ENCODE data around the gene PKP4.
"Not testable (repeated sequence)": the region's sequence is repeated elsewhere in the genome, so short reads cannot be mapped to it uniquely, and the experiment has no call there.

Gene PKP4, protein sequence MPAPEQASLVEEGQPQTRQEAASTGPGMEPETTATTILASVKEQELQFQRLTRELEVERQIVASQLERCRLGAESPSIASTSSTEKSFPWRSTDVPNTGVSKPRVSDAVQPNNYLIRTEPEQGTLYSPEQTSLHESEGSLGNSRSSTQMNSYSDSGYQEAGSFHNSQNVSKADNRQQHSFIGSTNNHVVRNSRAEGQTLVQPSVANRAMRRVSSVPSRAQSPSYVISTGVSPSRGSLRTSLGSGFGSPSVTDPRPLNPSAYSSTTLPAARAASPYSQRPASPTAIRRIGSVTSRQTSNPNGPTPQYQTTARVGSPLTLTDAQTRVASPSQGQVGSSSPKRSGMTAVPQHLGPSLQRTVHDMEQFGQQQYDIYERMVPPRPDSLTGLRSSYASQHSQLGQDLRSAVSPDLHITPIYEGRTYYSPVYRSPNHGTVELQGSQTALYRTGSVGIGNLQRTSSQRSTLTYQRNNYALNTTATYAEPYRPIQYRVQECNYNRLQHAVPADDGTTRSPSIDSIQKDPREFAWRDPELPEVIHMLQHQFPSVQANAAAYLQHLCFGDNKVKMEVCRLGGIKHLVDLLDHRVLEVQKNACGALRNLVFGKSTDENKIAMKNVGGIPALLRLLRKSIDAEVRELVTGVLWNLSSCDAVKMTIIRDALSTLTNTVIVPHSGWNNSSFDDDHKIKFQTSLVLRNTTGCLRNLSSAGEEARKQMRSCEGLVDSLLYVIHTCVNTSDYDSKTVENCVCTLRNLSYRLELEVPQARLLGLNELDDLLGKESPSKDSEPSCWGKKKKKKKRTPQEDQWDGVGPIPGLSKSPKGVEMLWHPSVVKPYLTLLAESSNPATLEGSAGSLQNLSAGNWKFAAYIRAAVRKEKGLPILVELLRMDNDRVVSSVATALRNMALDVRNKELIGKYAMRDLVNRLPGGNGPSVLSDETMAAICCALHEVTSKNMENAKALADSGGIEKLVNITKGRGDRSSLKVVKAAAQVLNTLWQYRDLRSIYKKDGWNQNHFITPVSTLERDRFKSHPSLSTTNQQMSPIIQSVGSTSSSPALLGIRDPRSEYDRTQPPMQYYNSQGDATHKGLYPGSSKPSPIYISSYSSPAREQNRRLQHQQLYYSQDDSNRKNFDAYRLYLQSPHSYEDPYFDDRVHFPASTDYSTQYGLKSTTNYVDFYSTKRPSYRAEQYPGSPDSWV

DNA sequence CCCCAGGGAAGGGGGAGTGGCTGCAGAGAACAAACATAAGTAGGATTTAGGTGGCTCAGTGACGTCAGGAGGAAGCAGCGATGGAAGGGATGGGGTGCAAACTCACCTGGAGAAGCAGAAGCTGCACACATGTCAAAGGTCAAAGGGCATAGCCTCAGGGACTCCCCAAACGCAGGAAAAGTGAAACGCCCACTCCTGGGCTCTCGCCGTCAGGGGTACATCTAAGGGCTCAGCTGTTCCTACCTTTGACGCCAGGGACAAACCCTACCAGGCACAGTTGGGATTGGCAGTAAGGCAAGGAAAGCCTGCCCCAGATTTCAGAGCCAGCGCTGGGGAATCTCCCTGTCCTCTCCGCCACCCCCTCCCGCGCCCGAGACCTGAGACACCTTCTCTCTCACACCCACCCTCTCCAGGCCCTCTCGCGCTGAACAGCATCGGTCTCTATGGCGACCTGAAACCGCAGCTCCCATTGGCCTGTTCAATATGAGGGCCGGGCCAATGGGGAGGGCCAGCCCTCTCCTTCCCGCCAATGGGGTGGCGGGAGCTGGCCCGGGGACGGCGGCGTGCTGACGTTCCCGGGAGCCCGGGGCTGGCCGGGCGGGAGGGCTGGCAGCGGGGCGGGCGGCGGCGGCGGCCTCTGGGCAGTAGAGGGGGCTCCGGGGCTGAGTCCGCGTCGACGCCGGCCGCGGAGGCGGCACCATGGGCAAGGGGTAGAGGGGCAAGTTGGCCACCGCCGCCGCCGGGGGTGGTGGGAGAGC, at the start of gene PKP4, which contains the start of gene CCDC148:
TSS of gene PKP4 (plus strand) at position 644 of the 758 bp plus-strand sequence. CDS start 76,233 bp downstream, outside the sequence.
TSS of gene CCDC148 (minus strand) at position 445 of the 758 bp plus-strand sequence. CDS start at position 131, 314 bp downstream.
- DNase-seq = peak; percentile 87 to 89

DNA sequence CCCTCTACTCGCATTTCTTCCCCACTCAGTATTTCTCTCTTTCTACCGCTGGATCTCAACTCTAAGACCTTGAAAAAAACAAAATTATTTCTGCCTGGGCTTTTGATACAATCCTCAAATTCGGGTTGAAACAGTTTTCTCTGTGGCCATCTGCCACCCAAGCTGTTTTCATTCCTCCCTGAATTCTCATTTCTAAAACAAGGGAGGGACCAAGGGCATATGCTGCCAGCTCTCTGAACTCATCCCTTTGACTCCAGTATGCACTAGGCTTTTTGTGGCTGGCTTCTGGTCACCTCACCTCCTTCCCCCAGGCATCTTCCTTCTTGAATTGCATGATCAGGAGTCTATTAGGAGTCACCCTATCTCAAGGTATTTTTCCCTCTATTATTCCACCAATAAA, 49.7 kb upstream of the PKP4 start:
- no peak for DNase-seq

DNA sequence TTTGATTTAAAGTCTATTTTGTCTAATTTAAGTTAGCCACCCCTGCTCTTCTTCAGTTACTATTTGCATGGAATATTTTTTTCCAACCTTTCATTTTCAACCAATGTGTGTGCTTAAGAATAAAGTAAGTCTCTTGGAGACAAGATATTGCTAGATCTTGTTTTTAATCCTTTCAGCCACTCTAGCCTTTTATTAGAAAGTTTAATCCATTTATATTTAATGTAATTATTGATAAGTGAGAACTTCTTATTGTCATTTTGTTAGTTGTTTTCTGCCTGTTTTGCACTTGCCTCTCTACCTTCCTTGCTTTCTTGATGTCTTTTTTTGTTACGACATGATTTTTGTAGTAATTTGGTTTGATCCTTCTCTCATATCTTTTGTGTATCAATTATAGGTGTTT, 46.6 kb upstream of the PKP4 start:
- DNase-seq = no peak

DNA sequence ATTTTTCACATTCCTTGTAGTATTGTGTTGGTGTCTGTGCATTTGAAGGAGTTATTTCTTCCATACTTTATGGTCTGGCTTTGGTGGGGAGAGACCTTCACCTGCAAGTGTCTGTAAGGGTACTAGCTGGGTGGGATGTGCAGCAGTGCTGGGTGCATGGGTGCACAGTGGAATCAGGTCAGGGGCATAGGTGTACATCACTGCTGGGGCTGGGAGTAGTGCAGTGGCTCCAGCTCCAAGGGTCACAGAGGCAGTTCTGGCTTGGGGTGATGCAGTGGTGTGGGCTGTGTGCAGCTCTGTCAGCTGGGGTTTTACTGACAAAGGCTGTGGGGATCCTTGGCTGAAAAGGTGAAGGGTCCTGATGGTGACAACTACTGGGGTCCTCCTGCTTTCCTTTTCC, 45.0 kb upstream of the PKP4 start:
- DNase-seq = no peak

DNA sequence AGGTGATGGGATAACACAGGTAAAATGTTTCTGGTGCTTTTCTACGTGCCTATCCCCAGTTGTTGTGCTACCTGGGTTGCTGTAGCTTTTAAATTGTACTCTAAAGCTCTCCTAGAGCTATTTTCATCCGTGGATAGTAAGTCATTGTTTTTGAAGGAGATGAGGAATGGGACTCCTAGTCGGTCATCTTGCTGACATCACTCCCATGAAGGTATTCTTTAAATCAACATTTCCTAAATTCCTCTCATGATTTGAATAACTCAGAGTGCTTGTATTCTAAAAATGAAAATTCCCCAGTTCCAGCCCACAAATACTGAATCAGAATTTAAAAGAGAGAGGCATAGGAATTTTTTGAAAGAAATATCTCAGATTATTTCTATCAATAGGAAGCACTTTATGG, 44.5 kb upstream of the PKP4 start:
- no peak for DNase-seq

DNA sequence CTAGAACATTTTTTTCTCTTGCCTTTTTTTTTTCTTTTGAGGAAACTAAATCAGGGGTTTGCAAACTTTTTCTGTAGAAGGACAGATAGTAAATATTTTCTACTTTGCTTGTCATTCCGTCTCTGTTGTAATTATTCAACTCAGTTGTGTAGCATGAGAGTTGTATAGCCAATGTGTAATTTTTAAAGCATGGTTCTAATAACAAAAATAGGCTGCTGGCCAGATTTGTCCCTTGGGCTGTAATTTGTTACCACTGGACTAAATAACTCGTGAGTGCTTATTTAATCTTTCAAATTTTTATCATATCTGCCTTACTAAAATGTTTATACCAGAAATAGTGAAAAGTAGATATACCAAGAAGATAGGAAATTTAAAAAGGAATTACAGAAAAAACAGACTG, 43.2 kb upstream of the PKP4 start:
- DNase-seq = no peak

DNA sequence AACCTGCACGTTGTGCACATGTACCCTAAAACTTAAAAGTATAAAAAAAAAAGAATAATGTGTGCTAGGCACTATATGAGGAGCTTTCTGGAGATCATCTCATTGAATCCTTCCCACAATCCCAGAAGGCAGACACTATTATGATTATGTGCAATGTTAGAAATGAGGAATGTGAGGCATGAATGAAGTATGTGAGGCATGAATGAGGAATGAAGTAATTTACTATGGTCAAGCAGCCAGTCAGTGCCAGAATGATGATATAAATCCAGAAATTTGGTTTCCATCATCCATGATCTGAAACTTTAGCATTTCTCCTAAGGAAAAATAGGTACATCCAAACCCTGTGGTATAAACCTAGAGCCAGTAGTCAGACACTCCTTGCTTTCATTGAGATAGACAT, 42.2 kb upstream of the PKP4 start:
- DNase-seq = no peak

DNA sequence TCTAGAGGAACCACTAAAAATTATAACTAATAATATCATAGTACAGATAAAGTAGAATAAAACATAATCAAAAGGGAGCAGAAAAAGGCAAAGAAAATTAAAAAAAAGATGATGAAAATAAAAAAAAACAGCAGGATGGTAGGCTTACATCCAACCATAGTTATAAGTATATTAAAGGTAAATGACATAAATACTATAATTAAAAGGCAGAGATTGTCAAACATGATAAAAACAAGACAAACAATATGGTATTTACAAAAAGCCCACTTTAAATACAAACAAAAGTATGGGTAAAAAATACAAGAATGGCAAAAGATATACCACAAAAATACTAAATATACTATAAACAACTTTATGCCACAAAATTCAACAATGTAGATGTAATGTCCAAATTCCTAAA, 24.6 kb upstream of the PKP4 start:
- DNase-seq = no peak

DNA sequence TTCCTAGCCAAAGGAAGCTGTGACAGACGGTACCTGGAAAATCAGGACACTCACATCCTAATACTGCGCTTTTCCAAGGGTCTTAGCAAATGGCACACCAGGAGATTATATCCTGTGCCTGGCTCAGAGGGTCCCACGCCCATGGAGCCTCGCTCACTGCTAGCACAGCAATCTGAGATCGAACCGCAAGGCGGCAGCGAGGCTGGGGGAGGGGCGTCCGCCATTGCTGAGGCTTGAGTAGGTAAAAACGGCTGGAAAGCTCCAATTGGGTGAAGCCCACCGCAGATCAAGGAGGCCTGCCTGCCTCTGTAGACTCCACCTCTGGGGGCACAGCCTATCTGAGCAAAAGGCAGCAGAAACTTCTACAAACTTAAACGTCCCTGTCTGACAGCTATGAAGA, 23.0 kb upstream of the PKP4 start:
- DNase-seq = not testable (repeated sequence)

DNA sequence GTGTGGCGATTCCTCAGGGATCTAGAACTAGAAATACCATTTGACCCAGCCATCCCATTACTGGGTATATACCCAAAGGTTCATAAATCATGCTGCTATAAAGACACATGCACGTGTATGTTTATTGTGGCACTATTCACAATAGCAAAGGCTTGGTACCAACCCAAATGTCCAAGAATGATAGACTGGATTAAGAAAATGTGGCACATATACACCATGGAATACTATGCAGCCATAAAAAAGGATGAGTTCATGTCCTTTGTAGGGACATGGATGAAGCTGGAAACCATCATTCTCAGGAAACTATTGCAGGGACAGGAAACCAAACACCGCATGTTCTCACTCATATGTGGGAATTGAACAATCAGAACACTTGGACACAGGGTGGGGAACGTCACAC, 17.7 kb upstream of the PKP4 start:
- not testable (repeated sequence) for DNase-seq

DNA sequence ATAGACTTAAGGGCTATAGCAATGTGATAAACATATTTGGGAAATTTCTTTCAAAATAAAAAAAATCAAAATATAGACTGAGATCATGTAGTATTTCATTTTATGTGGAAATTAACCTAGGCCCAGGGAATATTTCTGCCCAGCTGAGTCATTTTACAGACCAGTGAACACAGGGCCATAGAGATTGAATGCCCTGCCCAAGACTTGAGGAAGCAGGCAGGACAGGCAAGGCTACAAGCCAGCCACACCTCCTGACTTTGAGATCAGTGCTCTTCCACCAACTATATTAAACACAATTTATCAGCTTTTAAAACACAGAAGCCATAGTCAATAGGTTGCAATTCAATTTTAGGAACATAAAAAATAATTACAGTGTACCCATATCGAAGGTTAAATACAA, 13.1 kb upstream of the PKP4 start:
- DNase-seq = no peak

DNA sequence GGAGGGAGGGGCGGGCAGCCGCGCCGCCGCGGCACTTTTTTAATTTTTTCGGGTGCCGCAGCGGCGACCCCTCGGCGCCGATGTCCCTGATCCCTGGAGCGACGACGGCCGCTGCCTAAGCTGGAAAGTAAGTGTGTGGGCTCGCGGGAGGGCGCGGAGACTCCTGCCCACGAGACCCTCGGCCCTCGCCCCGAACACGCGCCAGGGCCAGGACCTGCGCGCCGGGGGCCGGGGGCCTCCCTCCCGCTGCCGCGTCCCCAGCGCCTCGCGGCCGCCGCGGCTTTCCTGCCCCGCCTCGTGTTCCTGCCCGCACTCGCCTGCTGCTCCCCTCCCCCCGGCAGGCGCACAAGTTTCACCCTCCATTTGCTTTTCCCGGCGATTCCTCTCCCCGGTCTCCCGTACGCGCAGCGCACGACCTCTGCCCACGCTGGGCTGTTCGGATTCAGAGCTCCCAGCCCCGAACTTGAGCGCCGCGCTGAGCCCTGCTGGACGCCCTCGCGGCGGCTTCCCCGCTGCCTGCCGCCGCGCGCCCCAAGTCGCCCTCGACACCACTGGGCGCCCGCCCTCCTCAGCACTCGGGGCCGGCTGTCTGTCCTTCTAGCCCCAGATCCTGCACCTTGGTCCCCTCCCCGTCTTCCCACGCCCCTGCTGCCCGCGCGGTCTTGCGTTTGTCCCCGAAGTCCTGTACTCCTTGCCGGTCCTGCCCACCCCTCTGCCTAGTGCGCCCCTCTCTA, 507 bp downstream of the PKP4 start:
- DNase-seq = peak; percentile 56 to 61

DNA sequence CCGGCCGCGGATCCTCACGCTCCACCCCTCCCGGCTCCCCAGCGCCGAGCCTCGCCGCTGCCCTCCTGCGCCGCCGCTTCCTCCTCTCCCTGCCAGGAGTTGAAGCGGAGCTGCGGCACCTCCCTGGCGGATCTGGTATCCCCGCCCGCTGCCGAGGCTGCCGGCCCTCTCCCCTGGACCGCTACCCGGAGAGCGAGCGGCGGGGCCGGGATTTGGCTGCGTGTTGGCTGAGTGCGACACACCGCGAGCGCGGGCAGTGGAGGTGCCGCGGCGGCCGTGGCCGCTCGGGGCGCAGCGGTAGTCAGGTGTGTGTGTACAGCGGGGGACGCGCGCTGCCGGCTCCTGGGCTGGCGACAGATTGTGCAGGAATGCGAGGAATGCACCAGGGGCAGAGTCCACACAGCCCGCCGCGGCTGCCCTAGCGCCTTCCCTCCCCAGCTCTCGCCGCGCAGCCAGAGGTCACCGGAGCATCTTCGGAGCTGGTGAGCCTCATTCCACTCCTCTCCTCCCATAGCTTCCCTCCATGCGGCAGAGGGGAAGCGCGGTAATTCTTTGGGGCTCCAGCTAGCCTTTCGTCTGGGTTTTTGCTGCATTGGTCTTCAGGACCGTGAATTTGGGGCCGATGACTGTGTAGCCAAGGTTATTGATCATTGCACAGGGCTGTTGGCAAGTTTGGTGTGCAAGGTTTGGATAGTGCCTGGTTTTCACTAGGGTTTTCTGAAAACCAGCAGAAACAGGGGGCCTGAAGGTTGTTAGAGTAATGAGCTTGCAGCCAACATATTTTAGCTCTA, 1.3 kb downstream of the PKP4 start:
- DNase-seq = peak; percentile 50 to 69

DNA sequence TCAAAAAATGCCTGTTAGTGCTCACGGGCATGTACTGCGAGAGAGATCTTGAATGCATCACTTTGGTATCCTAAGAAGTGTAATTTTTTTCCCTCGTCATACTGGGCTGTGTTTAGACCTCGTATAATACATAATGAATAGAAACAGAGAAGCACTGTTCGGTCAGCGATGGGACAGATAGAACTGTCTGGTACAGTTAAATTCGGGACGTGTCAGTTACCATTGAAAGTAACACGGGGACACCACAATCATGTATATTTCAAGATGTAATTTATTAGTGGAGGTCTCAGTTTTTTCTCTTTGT, 1.8 kb downstream of the PKP4 start:
- DNase-seq = no peak

DNA sequence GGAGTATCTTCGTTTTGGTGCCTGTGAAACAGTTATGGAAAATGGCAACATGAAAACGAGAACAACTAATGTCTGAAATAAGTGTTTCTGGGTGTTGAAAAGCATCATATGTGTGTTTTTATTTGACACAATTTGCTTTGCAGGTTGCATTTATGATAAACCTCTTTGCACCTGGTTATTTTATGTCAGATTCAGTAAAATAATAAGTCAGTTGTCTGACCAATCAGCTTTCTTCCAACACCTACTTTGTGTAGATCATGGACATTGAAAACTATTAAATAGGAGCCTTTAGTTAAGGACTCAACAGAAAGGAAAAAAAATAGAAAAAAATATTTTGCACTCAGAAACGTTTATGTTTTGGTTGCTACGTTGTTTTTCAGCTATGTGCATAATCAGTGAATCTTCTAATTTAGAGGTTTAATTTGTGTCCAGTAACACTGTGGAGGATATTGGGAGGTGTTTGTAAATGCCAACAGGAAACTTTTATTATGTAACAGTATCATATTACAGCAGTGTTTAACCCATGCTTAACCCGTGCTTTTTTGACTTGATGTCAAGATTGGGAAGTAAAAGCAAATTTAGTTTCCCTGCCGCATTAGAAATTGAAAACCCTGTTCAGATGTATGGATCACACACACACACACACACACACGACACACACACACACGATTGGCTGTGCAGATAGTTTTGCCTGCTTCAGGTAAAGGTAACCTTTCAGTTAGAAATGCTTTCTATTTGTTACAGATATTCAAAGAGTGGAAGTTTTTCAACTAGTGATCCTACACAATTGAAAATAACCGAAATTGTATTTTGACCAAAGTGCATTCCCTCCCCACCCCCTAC, 2.6 kb downstream of the PKP4 start:
- no peak for DNase-seq

DNA sequence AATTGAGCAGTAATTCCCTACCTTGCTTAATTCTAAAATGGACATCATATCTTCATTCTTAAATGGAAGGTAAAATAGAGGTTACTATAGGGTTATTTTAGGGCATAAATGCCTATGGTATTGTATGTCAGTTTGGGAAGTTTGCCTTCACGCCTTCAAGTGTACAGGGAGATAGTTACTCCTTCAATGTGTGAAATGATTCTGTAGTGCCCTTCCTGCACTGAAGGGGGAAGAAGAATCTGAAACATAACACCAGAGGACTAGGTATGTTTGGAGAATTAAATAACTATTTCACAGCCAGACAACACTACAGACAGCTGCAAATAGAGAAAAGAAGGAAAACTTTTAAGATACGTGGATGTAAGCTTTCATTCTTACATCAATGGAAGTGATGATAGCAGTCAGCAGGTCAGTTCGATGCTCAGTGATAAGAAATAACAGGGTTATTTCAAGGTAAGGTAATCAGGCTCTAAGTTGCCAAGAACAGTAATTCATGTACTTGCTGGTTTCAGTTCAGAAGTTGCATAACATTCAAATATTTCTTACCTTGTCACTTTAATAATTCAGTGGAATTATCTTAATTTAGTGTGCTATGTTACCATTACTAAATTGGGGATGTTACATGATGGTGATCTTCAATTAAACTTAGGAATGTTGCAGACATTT, 4.0 kb downstream of the PKP4 start:
- no peak for DNase-seq

DNA sequence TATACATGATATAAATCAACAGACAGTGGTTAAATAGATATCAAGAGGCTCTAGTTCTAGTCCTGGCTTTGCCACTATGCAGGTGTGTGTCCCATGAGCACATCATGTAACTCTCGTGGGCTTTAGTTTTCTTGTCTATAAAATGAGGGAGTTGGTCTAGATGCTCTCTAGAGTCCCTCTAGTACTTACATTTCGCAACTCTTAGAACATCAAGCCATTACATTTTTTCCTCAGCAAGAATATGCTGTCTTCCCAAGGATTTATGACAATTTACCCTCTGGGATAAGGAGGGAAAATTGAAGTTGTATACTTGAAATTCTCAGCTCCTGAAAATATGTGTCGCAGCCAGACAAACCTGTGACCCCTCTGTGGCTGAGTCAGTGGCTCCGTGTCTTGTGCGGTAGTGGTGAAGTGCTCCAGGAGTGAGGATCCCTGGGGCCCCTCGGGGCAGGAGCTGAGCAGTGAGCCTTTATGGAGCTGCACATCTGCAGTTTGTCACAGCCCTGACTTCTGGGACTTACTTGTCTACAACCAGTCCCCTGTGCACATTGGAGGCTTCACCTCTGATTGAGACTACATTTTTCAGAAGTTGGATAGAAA, 6.8 kb downstream of the PKP4 start:
- no peak for DNase-seq

DNA sequence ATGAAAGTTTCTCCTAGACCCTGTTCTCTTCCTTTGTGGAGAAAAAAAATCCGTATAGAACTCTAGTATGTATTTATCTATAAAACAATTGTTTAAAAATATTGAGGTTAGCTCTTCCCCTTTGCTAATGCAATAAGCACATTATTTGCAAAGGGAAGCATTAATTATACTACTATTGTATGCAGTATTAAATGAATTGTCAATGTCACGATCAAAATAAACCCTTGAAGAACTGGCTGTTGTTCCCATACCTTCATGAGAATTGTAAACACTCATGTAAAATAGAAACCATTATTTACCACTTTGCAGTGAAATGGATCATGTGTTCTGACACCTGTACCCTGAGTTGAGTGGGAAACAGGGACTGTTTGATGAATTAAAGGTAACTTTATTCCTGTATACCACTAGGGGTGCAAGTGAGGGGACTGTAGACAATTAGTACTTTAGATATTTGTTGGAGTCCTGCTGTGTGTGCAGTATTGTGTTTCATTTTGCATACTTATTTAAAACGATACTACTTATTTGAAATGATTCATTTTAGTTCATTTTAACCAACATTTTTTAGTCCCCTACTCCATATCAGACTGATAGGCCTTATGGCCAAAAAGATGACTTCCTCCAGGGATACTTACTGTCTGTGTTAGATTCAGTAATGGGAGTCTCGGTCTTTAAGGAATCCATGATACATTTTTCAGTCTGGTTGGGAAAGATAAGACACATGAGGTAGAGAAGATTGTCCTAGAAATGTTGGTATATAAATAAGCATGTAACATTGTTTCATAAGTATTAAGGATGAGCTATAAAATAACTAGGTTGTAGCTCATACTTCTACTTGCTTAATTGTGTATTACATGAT, 7.9 kb downstream of the PKP4 start:
- DNase-seq = no peak
